A673 (cell line): Measurements from ENCODE around the gene ZNF772.

Experiments used
- EZH2 ChIP-seq: fragments of 200-600 bp; sonication (generic); IDR thresholded peaks from 2 replicates; pipeline ENCODE4 v1.6.1; 2017; ENCODE audit warnings: borderline replicate concordance, low read depth, mild to moderate bottlenecking, mixed read lengths, antibody characterized with exemption, low read length; ENCODE audit not compliant: poor library complexity, severe bottlenecking
- TF ChIP-seq, protein P1 (sequence below): fragments of 300-800, 200-600 bp; sonication (generic); conservative IDR thresholded peaks from 2 replicates; pipeline ENCODE4 v1.5.1; 2017; ENCODE audit warnings: low read depth, mild to moderate bottlenecking, antibody characterized with exemption, low read length, moderate library complexity, mixed read lengths

DNA sequence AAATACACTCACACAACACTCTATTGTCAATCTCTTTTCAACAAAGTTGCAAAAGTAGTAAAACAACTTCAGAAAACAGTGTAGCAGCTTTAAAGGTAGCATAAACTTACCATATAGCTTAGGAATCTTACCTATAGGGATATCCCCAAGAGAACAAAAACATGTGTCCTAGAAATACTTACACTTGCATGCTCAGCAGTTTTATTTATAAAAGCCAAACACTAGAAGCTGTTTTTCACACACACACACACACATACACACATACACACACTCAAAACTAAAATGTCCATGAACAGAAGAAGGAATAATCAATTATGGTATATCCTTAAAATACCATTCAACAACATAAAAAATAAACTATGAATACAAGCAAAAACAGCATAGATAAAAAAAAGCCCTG, 34.1 kb upstream of the ZNF772 start:
- TF ChIP-seq, protein P1, sequence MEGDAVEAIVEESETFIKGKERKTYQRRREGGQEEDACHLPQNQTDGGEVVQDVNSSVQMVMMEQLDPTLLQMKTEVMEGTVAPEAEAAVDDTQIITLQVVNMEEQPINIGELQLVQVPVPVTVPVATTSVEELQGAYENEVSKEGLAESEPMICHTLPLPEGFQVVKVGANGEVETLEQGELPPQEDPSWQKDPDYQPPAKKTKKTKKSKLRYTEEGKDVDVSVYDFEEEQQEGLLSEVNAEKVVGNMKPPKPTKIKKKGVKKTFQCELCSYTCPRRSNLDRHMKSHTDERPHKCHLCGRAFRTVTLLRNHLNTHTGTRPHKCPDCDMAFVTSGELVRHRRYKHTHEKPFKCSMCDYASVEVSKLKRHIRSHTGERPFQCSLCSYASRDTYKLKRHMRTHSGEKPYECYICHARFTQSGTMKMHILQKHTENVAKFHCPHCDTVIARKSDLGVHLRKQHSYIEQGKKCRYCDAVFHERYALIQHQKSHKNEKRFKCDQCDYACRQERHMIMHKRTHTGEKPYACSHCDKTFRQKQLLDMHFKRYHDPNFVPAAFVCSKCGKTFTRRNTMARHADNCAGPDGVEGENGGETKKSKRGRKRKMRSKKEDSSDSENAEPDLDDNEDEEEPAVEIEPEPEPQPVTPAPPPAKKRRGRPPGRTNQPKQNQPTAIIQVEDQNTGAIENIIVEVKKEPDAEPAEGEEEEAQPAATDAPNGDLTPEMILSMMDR, result no peak
- TF ChIP-seq EZH2, result no peak
